HEK293 (cell line): ENCODE results near the gene EXOC2.
A peak's percentile ranks its signal among the peaks of the same experiment; 100 is the strongest.

Experiments
- AEBP2 ChIP-seq: fragments of 450-650 bp; formaldehyde crosslinking; IDR thresholded peaks from 2 replicates; pipeline ENCODE4 v1.5.1; 2016; ENCODE audit warnings: missing biosample characterization, missing genetic modification characterization, borderline replicate concordance
- EGR2 ChIP-seq: fragments of 450-650 bp; formaldehyde crosslinking; IDR thresholded peaks from 2 replicates; pipeline ENCODE4 v1.5.1; 2016; ENCODE audit warnings: low read depth, missing biosample characterization, missing genetic modification characterization
- GLIS1 ChIP-seq: fragments of 450-650 bp; formaldehyde crosslinking; IDR thresholded peaks from 2 replicates; pipeline ENCODE4 v1.5.1; 2016; ENCODE audit warnings: missing biosample characterization, missing genetic modification characterization
- GLIS2 ChIP-seq: fragments of 450-650 bp; formaldehyde crosslinking; IDR thresholded peaks from 2 replicates; pipeline ENCODE4 v1.5.1; 2016; ENCODE audit warnings: missing biosample characterization, missing genetic modification characterization
- HIC1 ChIP-seq: fragments of 450-650 bp; formaldehyde crosslinking; IDR thresholded peaks from 2 replicates; pipeline ENCODE4 v1.5.1; 2016; ENCODE audit warnings: missing biosample characterization, missing genetic modification characterization
- INSM2 ChIP-seq: fragments of 450-650 bp; formaldehyde crosslinking; IDR thresholded peaks from 2 replicates; pipeline ENCODE4 v1.5.1; 2016; ENCODE audit warnings: missing biosample characterization, missing genetic modification characterization
- MEIS1 ChIP-seq: sonication (generic); formaldehyde crosslinking; IDR thresholded peaks from 2 replicates; pipeline ENCODE4 v1.8.1; 2022; ENCODE audit warnings: missing genetic modification reagents, mild to moderate bottlenecking, borderline replicate concordance
- OVOL3 ChIP-seq: fragments of 450-650 bp; formaldehyde crosslinking; IDR thresholded peaks from 2 replicates; pipeline ENCODE4 v1.5.1; 2016; ENCODE audit warnings: missing biosample characterization, missing genetic modification characterization
- PBX3 ChIP-seq: sonication (generic); formaldehyde crosslinking; IDR thresholded peaks from 2 replicates; pipeline ENCODE4 v1.8.1; 2022; ENCODE audit warnings: mild to moderate bottlenecking, moderate library complexity, missing genetic modification reagents
- WT1 ChIP-seq: fragments of 450-650 bp; formaldehyde crosslinking; IDR thresholded peaks from 2 replicates; pipeline ENCODE4 v1.5.1; 2016; ENCODE audit warnings: missing biosample characterization, missing genetic modification characterization
- YY2 ChIP-seq: fragments of 450-650 bp; formaldehyde crosslinking; IDR thresholded peaks from 2 replicates; pipeline ENCODE4 v1.5.1; 2016; ENCODE audit warnings: missing biosample characterization, missing genetic modification characterization
- ZBTB26 ChIP-seq: fragments of 450-650 bp; formaldehyde crosslinking; optimal IDR thresholded peaks from 2 replicates; pipeline ENCODE3; 2016; ENCODE audit warnings: missing biosample characterization, mild to moderate bottlenecking, missing genetic modification characterization
- ZBTB48 ChIP-seq: fragments of 450-650 bp; formaldehyde crosslinking; IDR thresholded peaks from 2 replicates; pipeline ENCODE4 v1.5.1; 2016; ENCODE audit warnings: missing biosample characterization, missing genetic modification characterization
- ZNF112 ChIP-seq: fragments of 450-650 bp; formaldehyde crosslinking; IDR thresholded peaks from 2 replicates; pipeline ENCODE4 v1.5.0; 2017; ENCODE audit warnings: missing biosample characterization, missing genetic modification characterization
- ZNF132 ChIP-seq: fragments of 450-650 bp; formaldehyde crosslinking; IDR thresholded peaks from 2 replicates; pipeline ENCODE4 v1.5.1; 2017; ENCODE audit warnings: missing biosample characterization, missing genetic modification characterization, borderline replicate concordance
- ZNF133 ChIP-seq: fragments of 450-650 bp; formaldehyde crosslinking; IDR thresholded peaks from 2 replicates; pipeline ENCODE4 v1.5.1; 2016; ENCODE audit warnings: missing biosample characterization, missing genetic modification characterization
- ZNF138 ChIP-seq: fragments of 450-650 bp; formaldehyde crosslinking; IDR thresholded peaks from 2 replicates; pipeline ENCODE4 v1.5.1; 2016; ENCODE audit warnings: missing biosample characterization, missing genetic modification characterization, borderline replicate concordance
- ZNF146 ChIP-seq: fragments of 450-650 bp; formaldehyde crosslinking; IDR thresholded peaks from 2 replicates; pipeline ENCODE4 v1.5.1; 2016; ENCODE audit warnings: missing biosample characterization, missing genetic modification characterization
- ZNF175 ChIP-seq: fragments of 450-650 bp; formaldehyde crosslinking; IDR thresholded peaks from 2 replicates; pipeline ENCODE4 v1.5.1; 2016; ENCODE audit warnings: missing biosample characterization, missing genetic modification characterization
- ZNF184 ChIP-seq: fragments of 450-650 bp; IDR thresholded peaks from 2 replicates; pipeline ENCODE4 v1.5.1; 2018; ENCODE audit warnings: missing biosample characterization, mild to moderate bottlenecking, missing genetic modification characterization
- ZNF266 ChIP-seq: fragments of 450-650 bp; formaldehyde crosslinking; IDR thresholded peaks from 2 replicates; pipeline ENCODE4 v1.5.1; 2016; ENCODE audit warnings: missing biosample characterization, missing genetic modification characterization, low read depth
- ZNF274 ChIP-seq, 2 experiments: fragments of 200-500 bp in 1 of 2; fragments of 450-650 bp in 1 of 2; sonication (Bioruptor generic) in 1 of 2; formaldehyde crosslinking in 1 of 2; IDR thresholded peaks; 2 replicates each; pipeline versions ENCODE4 v1.5.1 to v1.6.1; 2014 to 2016; ENCODE audit warnings: borderline replicate concordance in 1 of 2, inconsistent platforms in 1 of 2, low read length in 1 of 2, missing biosample characterization in 1 of 2, missing genetic modification characterization in 1 of 2
- ZNF324 ChIP-seq: fragments of 450-650 bp; formaldehyde crosslinking; IDR thresholded peaks from 2 replicates; pipeline ENCODE4 v1.5.1; 2016; ENCODE audit warnings: missing biosample characterization, missing genetic modification characterization
- ZNF423 ChIP-seq: fragments of 450-650 bp; formaldehyde crosslinking; IDR thresholded peaks from 2 replicates; pipeline ENCODE4 v1.5.1; 2016; ENCODE audit warnings: missing biosample characterization, missing genetic modification characterization
- ZNF623 ChIP-seq: fragments of 450-650 bp; formaldehyde crosslinking; IDR thresholded peaks from 2 replicates; pipeline ENCODE4 v1.5.1; 2016; ENCODE audit warnings: missing biosample characterization, missing genetic modification characterization
- ZNF624 ChIP-seq: fragments of 450-650 bp; formaldehyde crosslinking; IDR thresholded peaks from 2 replicates; pipeline ENCODE4 v1.5.1; 2017; ENCODE audit warnings: missing biosample characterization, missing genetic modification characterization
- ZNF626 ChIP-seq: fragments of 450-650 bp; sonication (Bioruptor Pico); formaldehyde crosslinking; IDR thresholded peaks from 2 replicates; pipeline ENCODE4 v1.5.1; 2018; ENCODE audit warnings: missing biosample characterization, missing genetic modification characterization, inconsistent platforms
- ZNF664 ChIP-seq: fragments of 450-650 bp; formaldehyde crosslinking; IDR thresholded peaks from 2 replicates; pipeline ENCODE4 v1.5.1; 2016; ENCODE audit warnings: missing biosample characterization, missing genetic modification characterization
- ZNF707 ChIP-seq: fragments of 450-650 bp; formaldehyde crosslinking; IDR thresholded peaks from 2 replicates; pipeline ENCODE4 v1.5.1; 2016; ENCODE audit warnings: missing biosample characterization, missing genetic modification characterization
- ZSCAN23 ChIP-seq: fragments of 450-650 bp; formaldehyde crosslinking; IDR thresholded peaks from 2 replicates; pipeline ENCODE4 v1.5.1; 2016; ENCODE audit warnings: missing biosample characterization, missing genetic modification characterization
- ZSCAN4 ChIP-seq: fragments of 450-650 bp; formaldehyde crosslinking; IDR thresholded peaks from 2 replicates; pipeline ENCODE4 v1.5.1; 2017; ENCODE audit warnings: missing biosample characterization, missing genetic modification characterization

The EXOC2 gene

GRCh38 chr6:692858-693722, at the start of gene EXOC2 (continued):
- TF ChIP-seq ZNF623 (no peak), ZNF138 (tag by site-specific recombination) (no peak), ZSCAN23 (tag by site-specific recombination) (peak; percentile 43; the same call in 1 of the 2 replicates), HIC1 (tag by site-specific recombination) (no peak), ZBTB48 (tag by site-specific recombination) (peak; percentile 57), GLIS2 (tag by site-specific recombination) (peak; percentile 63; the same call in 1 of the 2 replicates), YY2 (tag by site-specific recombination) (peak; percentile 85), ZNF112 (tag by site-specific recombination) (no peak), ZNF707 (no peak), ZNF132 (tag by site-specific recombination) (no peak), ZNF624 (tag by site-specific recombination) (no peak), AEBP2 (tag by site-specific recombination) (no peak), EGR2 (tag by site-specific recombination) (peak; percentile 93), ZNF274 (IDR thresholded peaks at IDR 0.05; ENCODE audit: low read length) (no peak), ZNF274 (tag by site-specific recombination; IDR thresholded peaks at IDR 0.05; ENCODE audit: borderline replicate concordance) (no peak), INSM2 (tag by site-specific recombination) (peak; percentile 90), ZNF664 (tag by site-specific recombination) (no peak), ZNF175 (tag by site-specific recombination) (no peak), ZNF146 (tag by site-specific recombination) (no peak; the same call in 1 of the 2 replicates), MEIS1 (CRISPR knock-in tag) (no peak), ZNF184 (tag by site-specific recombination) (no peak), GLIS1 (peak; percentile 89), ZBTB26 (tag by site-specific recombination) (peak; percentile 89), ZNF626 (tag by site-specific recombination) (no peak), ZNF423 (tag by site-specific recombination) (no peak), WT1 (tag by site-specific recombination) (peak; percentile 74), OVOL3 (tag by site-specific recombination) (no peak), PBX3 (CRISPR knock-in tag) (peak; percentile 78; the same call in 1 of the 2 replicates), ZSCAN4 (tag by site-specific recombination) (no peak; the same call in 1 of the 2 replicates), ZNF324 (peak; percentile 89), ZNF266 (tag by site-specific recombination) (no peak), ZNF133 (tag by site-specific recombination) (no peak)
